ENCODE results near the gene LYZL6. TPM values are rescaled to one million over a fixed set of nuclear protein-coding genes. Genes with fewer than 3 reads are reported as not detected.

Gene LYZL6
- total and polyA plus RNA-seq, 2 of the 8 experiments (the other 6 are each of a cell fraction or from before 2014, with no cell fraction given): not detected

DNA sequence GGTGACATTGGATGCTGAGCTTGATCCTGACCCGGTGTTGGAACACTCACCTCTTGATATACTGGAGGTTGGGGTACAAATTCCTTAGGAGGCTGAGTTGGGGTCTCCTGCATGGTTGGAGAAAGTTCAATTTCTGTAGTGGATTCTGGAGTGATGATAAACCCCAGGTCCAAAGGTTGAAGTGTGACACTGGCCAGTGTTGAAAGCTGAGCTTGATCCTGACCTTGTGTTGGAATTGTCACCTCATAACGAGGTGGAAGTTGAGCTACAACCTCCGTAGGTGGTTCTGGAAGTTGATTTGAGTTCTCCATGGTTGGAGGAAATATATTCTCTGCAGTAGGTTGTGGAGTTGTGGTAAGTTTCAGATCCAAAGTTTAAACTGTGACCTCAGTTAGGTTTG lies 34.1 kb downstream of the LYZL6 start (continued):
- no peak for TF ChIP-seq RBBP5 (IDR thresholded peaks at IDR 0.05; ENCODE audit: borderline replicate concordance, low read depth, low read length)
- TF ChIP-seq BACH1 (IDR thresholded peaks at IDR 0.05; ENCODE audit: low read length): no peak
- TF ChIP-seq SAP30 (IDR thresholded peaks at IDR 0.05; ENCODE audit: insufficient read depth, insufficient replicate concordance, low read length): no peak
- no peak for TF ChIP-seq SRF (IDR thresholded peaks at IDR 0.05; ENCODE audit: low read depth, low read length)
- TF ChIP-seq RNF2 (IDR thresholded peaks at IDR 0.05; ENCODE audit: borderline replicate concordance, low read depth, low read length, missing control alignments, poor library complexity, severe bottlenecking): no peak
- TF ChIP-seq CBX5 (IDR thresholded peaks at IDR 0.05; ENCODE audit: low read depth, low read length): no peak
- TF ChIP-seq EP300 (IDR thresholded peaks at IDR 0.05; ENCODE audit: borderline replicate concordance in 1 of 2, low read depth in 2 of 2, low read length in 2 of 2): no peak
- TF ChIP-seq CREB1 (IDR thresholded peaks at IDR 0.05): no peak
- TF ChIP-seq, protein P1, sequence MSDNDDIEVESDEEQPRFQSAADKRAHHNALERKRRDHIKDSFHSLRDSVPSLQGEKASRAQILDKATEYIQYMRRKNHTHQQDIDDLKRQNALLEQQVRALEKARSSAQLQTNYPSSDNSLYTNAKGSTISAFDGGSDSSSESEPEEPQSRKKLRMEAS (IDR thresholded peaks at IDR 0.05): no peak
